SK-N-SH (cell line): ENCODE data around the gene NDC80. TPM values are rescaled to one million over a fixed set of nuclear protein-coding genes. Genes with fewer than 3 reads are reported as not detected.

ENCODE experiments used
- CTCF ChIA-PET: fragments of 300-600, 350-600 bp; formaldehyde crosslinking; extraction: SDS; loops from one replicate; lab custom pipeline; 2021; lab: Yijun Ruan, JAX
- POLR2A ChIA-PET: fragments of 350-600 bp; sonication (Branson Sonifier 250); formaldehyde crosslinking; extraction: SDS; loops from one replicate; lab custom pipeline; 2020; ENCODE audit warnings: antibody characterized with exemption, inconsistent platforms; lab: Yijun Ruan, JAX
- DNase-seq: peaks from one replicate; pipeline ENCODE4 v3.0.0; 2012
- H2AFZ ChIP-seq: fragments of 200-600 bp; sonication (generic); 2 replicates; pipeline ENCODE4 v1.8.1; 2016; ENCODE audit warnings: antibody characterized with exemption, mild to moderate bottlenecking, low read depth
- H3F3A ChIP-seq: fragments of 200-600 bp; sonication (generic); replicated peaks from 2 replicates; pipeline ENCODE3; 2016; ENCODE audit warnings: antibody characterized with exemption, mild to moderate bottlenecking; ENCODE audit not compliant: insufficient read depth
- H3K27ac ChIP-seq, 2 experiments: fragments of 200-500 bp in 1 of 2; fragments of 200-600 bp in 1 of 2; sonication (Bioruptor generic) in 1 of 2; sonication (generic), shearing (Covaris generic) in 1 of 2; 2 replicates each; pipeline versions ENCODE4 v1.5.1 to v1.6.1; 2014 to 2016; ENCODE audit warnings: low read depth in 2 of 2, inconsistent platforms in 1 of 2, low read length in 1 of 2, mild to moderate bottlenecking in 1 of 2, mixed read lengths in 1 of 2
- H3K27me3 ChIP-seq: fragments of 200-600 bp; sonication (generic), shearing (Covaris generic); 2 replicates; pipeline ENCODE4 v1.6.1; 2016; ENCODE audit warnings: mixed run types; ENCODE audit not compliant: insufficient read depth
- H3K36me3 ChIP-seq, 2 experiments: fragments of 200-500 bp in 1 of 2; fragments of 200-600 bp in 1 of 2; sonication (Bioruptor generic) in 1 of 2; sonication (generic) in 1 of 2; replicated peaks in 1 of 2; 2 replicates each; pipeline versions ENCODE3 to v1.5.1; 2014 to 2016; ENCODE audit warnings: low read length in 1 of 2, mild to moderate bottlenecking in 1 of 2; ENCODE audit not compliant: insufficient read depth in 2 of 2, control insufficient read depth in 1 of 2
- H3K4me1 ChIP-seq, 2 experiments: fragments of 200-500 bp in 1 of 2; fragments of 200-600 bp in 1 of 2; sonication (Bioruptor generic) in 1 of 2; sonication (generic), shearing (Covaris generic) in 1 of 2; 2 replicates each; pipeline versions ENCODE4 v1.5.1 to v1.6.1; 2014 to 2016; ENCODE audit warnings: low read depth in 1 of 2, low read length in 1 of 2, mixed run types in 1 of 2; ENCODE audit not compliant: insufficient read depth in 2 of 2, control insufficient read depth in 1 of 2
- H3K4me2 ChIP-seq: fragments of 200-600 bp; sonication (generic), shearing (Covaris generic); 2 replicates; pipeline ENCODE4 v1.6.1; 2017; ENCODE audit warnings: mixed run types
- H3K4me3 ChIP-seq, 2 experiments: fragments of 200-500 bp in 1 of 2; fragments of 200-600 bp in 1 of 2; sonication (Bioruptor generic) in 1 of 2; sonication (generic), shearing (Covaris generic) in 1 of 2; 2 replicates each; pipeline versions ENCODE4 v1.5.1 to v1.8.1; 2014 to 2016; ENCODE audit warnings: low read depth in 2 of 2, inconsistent platforms in 1 of 2, low read length in 1 of 2, mild to moderate bottlenecking in 1 of 2, mixed read lengths in 1 of 2, moderate library complexity in 1 of 2
- H3K79me2 ChIP-seq: fragments of 200-600 bp; sonication (generic); 2 replicates; pipeline ENCODE4 v1.8.1; 2017; ENCODE audit warnings: mild to moderate bottlenecking; ENCODE audit not compliant: insufficient read depth
- H3K9ac ChIP-seq: fragments of 200-600 bp; sonication (generic); 2 replicates; pipeline ENCODE4 v1.6.1; 2017; ENCODE audit warnings: mixed run types
- H3K9me2 ChIP-seq: fragments of 200-600 bp; sonication (generic); 2 replicates; pipeline ENCODE4 v1.6.1; 2017; ENCODE audit warnings: mixed run types
- H3K9me3 ChIP-seq: fragments of 200-600 bp; sonication (generic); 2 replicates; pipeline ENCODE4 v1.6.1; 2017; ENCODE audit warnings: mixed run types, mild to moderate bottlenecking, moderate library complexity
- H4K20me1 ChIP-seq: fragments of 200-600 bp; sonication (generic); 2 replicates; pipeline ENCODE4 v1.6.1; 2017; ENCODE audit warnings: mild to moderate bottlenecking, mixed run types; ENCODE audit not compliant: insufficient read depth
- CTCF ChIP-seq: fragments of 200-600 bp; sonication (generic); IDR thresholded peaks from 2 replicates; pipeline ENCODE4 v1.6.1; 2017; ENCODE audit warnings: antibody characterized with exemption, mild to moderate bottlenecking, moderate library complexity
- EP300 ChIP-seq, 2 experiments: IDR thresholded peaks; 2 replicates each; pipeline versions ENCODE4 v1.4.0 to v1.6.1; 2012; ENCODE audit warnings: borderline replicate concordance in 1 of 2, low read depth in 1 of 2, low read length in 1 of 2
- EZH2phosphoT487 ChIP-seq: fragments of 200-600 bp; sonication (generic); IDR thresholded peaks from 2 replicates; pipeline ENCODE4 v1.6.1; 2017; ENCODE audit warnings: low read depth, mixed run types, mild to moderate bottlenecking, antibody characterized with exemption, moderate library complexity, borderline replicate concordance
- FOXJ3 ChIP-seq: sonication (generic); formaldehyde crosslinking; IDR thresholded peaks from 2 replicates; pipeline ENCODE4 v1.5.1; 2020; ENCODE audit warnings: mild to moderate bottlenecking, missing genetic modification reagents
- FOXM1 ChIP-seq: IDR thresholded peaks from 2 replicates; pipeline ENCODE4 v1.4.0; 2012; ENCODE audit warnings: low read depth, mild to moderate bottlenecking
- GATA2 ChIP-seq: sonication (generic); formaldehyde crosslinking; IDR thresholded peaks from 2 replicates; pipeline ENCODE4 v1.5.0; 2020; ENCODE audit warnings: mild to moderate bottlenecking, missing genetic modification reagents
- JUND ChIP-seq: IDR thresholded peaks from 2 replicates; pipeline ENCODE4 v1.4.0; 2012
- MAX ChIP-seq: IDR thresholded peaks from 2 replicates; pipeline ENCODE4 v1.4.0; 2012; ENCODE audit warnings: low read depth
- MXI1 ChIP-seq: IDR thresholded peaks from 2 replicates; pipeline ENCODE4 v1.6.1; 2012; ENCODE audit warnings: mild to moderate bottlenecking, low read depth, low read length, improper control_type of control experiment
- POLR2AphosphoS5 ChIP-seq: IDR thresholded peaks from 2 replicates; pipeline ENCODE4 v1.6.1; 2012; ENCODE audit warnings: low read depth, low read length
- RCOR1 ChIP-seq: fragments of 150-350 bp; IDR thresholded peaks from 2 replicates; pipeline ENCODE4 v1.6.1; 2017; ENCODE audit warnings: antibody characterized with exemption, low read length
- SMC3 ChIP-seq: IDR thresholded peaks from 2 replicates; pipeline ENCODE4 v1.6.1; 2012; ENCODE audit warnings: low read depth, low read length, improper control_type of control experiment
- TCF12 ChIP-seq: IDR thresholded peaks from 2 replicates; pipeline ENCODE4 v1.4.0; 2012
- YY1 ChIP-seq: IDR thresholded peaks from 2 replicates; pipeline ENCODE4 v1.4.0; 2012; ENCODE audit warnings: low read depth, mild to moderate bottlenecking
- WGBS: methylation state at CpG from one replicate; pipeline ENCODE4 v1.1.6; 2017; ENCODE audit warnings: low lambda C conversion rate; 5-methylcytosine and 5-hydroxymethylcytosine counted together
- polyA plus RNA-seq, 3 experiments: library from polyadenylated mRNA; depleted of rRNA; stranded (reverse); fragments of >200 nt; gene quantifications; 2 replicates each; pipeline ENCODE4 v1.2.3, GENCODE V29; 2012

NDC80 gene
- polyA plus RNA-seq, 1 of the 3 experiments (the other 2 are of a cell fraction) = 11.3 TPM

- CTCF ChIA-PET = no interaction called here
- no peak for DNase-seq
- no peaks in the 10 kb centered on the region; the same call in 1 of the 2 replicates for H3K79me2 ChIP-seq
These were observed 12.1 kb upstream of the NDC80 start for GRCh38 chr18:2559249-2559648.

GRCh38 chr18:2564373-2564772 lies 7.0 kb upstream of the NDC80 start:
- no peak overlapping the region for H3K9ac ChIP-seq
- WGBS = 100% methylated on average over 1 of the region's 1 CpG
- H3K36me3 ChIP-seq = peaks cover 16 to 36% of the 10 kb centered on the region in 2 experiments
- peaks cover 4% of the 10 kb centered on the region for H3F3A ChIP-seq
- TF ChIP-seq FOXM1 (no peak), POLR2AphosphoS5 (no peak), EP300 (IDR thresholded peaks at IDR 0.05; ENCODE audit: borderline replicate concordance in 1 of 2, low read depth in 1 of 2, low read length in 1 of 2) (no peak), RCOR1 (no peak), MAX (no peak), CTCF (no peak), MXI1 (no peak)
- H3K4me2 ChIP-seq = no peak overlapping the region
- H2AFZ ChIP-seq = no peak overlapping the region
- H3K27me3 ChIP-seq = no peaks in the 10 kb centered on the region
- H3K9me3 ChIP-seq = no peaks in the 10 kb centered on the region
- no peak for DNase-seq
- H3K79me2 ChIP-seq = peaks cover 18% of the 10 kb centered on the region; the same call in 1 of the 2 replicates
- 0 out of 2 replicates have a peak, but pooled peaks cover 3% of the 10 kb centered on the region for H3K9me2 ChIP-seq
- H3K27ac ChIP-seq = no peak overlapping the region
- ChIA-PET POLR2A (no interaction called here), CTCF (no interaction called here)
- H4K20me1 ChIP-seq = no peaks in the 10 kb centered on the region
- peaks cover under 1 to 2% of the 10 kb centered on the region in 2 experiments; a peak in 1 of 4 replicates for H3K4me1 ChIP-seq
- no peak overlapping the region for H3K4me3 ChIP-seq

More at GRCh38 chr18:2559249-2559648, 12.1 kb upstream of the NDC80 start:
- Histone ChIP-seq H3K27me3 (no peaks in the 10 kb centered on the region), H3K4me2 (no peak overlapping the region), H3K9me3 (no peaks in the 10 kb centered on the region), H3K27ac (no peak overlapping the region), H3K4me1 (no peaks in the 10 kb centered on the region), H3K9ac (no peak overlapping the region), H3K36me3 (peaks cover 7 to 24% of the 10 kb centered on the region in 2 experiments), H2AFZ (no peak overlapping the region), H4K20me1 (no peaks in the 10 kb centered on the region), H3F3A (no peaks in the 10 kb centered on the region), H3K9me2 (no peaks in the 10 kb centered on the region; the same call in 1 of the 2 replicates), H3K4me3 (no peak overlapping the region)
- POLR2A ChIA-PET = no interaction called here
- WGBS = 97% methylated on average over 1 of the region's 1 CpG
- TF ChIP-seq CTCF (no peak), MAX (no peak), POLR2AphosphoS5 (no peak), FOXJ3 (no peak), SMC3 (no peak), GATA2 (CRISPR knock-in tag) (no peak), EZH2phosphoT487 (no peak), TCF12 (no peak), YY1 (no peak), JUND (no peak)
